WI38 (cell line): ENCODE measurements around the gene SLC13A4.

Experiments used
- H3K4me3 ChIP-seq: 2 replicates; pipeline ENCODE4 v1.5.1; 2011; ENCODE audit warnings: low read depth, mild to moderate bottlenecking, control low read depth, low read length
- TF ChIP-seq, protein P1 (sequence below): IDR thresholded peaks from 2 replicates; pipeline ENCODE4 v1.5.1; 2012; ENCODE audit warnings: low read depth, mild to moderate bottlenecking, control low read depth, low read length

Gene SLC13A4

DNA sequence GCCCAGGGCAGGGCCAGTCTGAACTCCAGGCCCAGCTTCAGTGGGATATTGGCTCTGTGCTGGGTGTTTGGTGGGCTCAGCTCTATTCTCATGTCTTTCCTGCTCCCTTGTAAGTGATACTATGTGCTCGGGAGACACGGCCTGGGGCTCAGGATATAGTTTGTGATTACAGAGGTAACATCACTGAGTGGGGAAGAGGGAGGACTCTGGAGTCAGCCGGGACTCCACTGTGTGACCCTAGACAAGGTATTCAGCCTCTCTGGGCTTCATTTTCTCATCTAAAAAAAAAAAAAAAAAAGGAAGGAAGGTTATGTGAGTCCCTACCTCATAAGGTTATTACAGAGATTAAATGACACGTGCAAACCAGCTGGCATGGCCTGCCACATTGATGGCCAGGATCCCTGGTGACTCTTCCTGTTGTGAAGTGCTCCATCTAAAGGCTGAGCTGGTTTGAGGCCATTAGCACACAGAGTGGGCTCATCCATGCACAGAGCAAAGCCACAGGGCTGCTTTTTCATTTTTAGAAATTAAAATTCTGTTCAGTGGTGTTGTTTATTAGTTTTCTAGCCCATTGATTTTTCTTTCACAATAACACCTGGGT lies 15.7 kb downstream of the SLC13A4 start:
- TF ChIP-seq, protein P1, sequence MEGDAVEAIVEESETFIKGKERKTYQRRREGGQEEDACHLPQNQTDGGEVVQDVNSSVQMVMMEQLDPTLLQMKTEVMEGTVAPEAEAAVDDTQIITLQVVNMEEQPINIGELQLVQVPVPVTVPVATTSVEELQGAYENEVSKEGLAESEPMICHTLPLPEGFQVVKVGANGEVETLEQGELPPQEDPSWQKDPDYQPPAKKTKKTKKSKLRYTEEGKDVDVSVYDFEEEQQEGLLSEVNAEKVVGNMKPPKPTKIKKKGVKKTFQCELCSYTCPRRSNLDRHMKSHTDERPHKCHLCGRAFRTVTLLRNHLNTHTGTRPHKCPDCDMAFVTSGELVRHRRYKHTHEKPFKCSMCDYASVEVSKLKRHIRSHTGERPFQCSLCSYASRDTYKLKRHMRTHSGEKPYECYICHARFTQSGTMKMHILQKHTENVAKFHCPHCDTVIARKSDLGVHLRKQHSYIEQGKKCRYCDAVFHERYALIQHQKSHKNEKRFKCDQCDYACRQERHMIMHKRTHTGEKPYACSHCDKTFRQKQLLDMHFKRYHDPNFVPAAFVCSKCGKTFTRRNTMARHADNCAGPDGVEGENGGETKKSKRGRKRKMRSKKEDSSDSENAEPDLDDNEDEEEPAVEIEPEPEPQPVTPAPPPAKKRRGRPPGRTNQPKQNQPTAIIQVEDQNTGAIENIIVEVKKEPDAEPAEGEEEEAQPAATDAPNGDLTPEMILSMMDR, result no peak
- H3K4me3 ChIP-seq, result no peak overlapping the region

DNA sequence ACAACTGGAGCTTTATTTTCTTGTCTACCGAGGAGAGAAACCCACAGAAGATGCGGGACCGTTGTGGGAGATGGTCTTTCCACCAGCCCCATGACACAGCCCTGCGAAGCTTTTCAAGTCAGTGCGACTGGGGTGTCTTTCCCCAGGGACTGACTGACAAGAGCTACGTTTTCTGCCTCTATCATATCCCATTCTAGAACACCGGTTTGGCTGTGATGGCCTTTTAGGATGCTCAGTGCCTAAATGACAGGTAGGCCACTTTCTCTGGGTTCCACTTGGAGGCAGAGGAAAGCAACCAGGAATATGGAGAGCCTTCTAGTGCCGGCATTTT lies 16.9 kb downstream of the SLC13A4 start:
- H3K4me3 ChIP-seq, result no peak overlapping the region
- TF ChIP-seq, protein P1, result no peak

DNA sequence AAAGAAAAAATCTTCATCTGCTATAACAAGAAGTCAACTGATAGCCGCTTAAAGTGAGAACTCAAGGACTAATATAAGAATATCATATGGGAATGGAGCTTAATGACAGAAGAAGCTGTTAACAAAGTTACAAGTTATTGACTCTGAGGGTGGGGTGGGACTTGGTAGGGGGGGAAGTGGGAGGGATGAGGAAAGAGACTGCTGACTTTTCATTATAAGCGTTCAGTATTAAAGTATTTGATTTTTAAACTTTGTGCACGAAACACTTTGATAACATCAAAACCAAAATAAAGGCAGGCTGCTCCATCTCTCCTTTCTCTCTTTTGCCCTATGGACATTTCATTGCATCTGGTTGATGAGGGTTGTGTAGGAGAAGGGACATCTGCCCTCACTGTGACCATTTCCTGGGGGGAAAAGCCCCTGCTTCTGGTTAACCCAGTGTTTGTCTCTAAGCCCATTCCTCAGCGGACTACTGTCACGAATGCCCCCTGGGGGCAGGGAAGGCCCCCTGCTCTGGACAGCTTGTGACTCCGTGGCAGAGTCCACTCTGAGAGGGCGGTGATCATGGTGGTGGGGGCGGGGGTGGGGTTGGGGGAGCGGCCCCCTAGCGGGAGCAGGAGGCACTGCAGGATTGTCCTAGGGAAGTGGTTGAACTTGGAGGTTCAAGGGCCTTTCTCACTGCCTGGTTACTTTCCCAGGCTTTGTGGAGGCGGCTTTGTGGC lies 17.4 kb downstream of the SLC13A4 start:
- no peak overlapping the region for H3K4me3 ChIP-seq

DNA sequence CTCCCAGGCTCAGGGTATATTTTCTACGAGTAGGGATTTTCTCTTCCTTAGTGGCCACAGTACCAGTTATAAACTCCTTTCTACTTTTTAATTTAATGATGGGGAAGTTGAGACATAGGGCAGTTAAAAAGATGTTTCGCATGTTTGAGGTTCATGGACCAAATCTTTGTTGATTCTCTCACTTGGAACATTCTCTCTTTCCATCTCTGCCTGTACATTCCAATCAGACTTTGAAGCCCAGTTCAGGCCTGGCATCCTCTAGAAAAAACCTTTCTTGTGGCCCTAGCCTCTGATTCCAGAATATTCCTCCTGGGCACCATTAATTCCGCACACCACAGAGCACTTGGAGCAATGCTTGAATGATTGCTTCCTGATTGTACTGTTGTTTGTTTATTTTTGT lies 18.5 kb downstream of the SLC13A4 start:
- TF ChIP-seq, protein P1, result no peak
- H3K4me3 ChIP-seq, result no peak overlapping the region

More for the DNA sequence above, 17.4 kb downstream of the SLC13A4 start:
- TF ChIP-seq, protein P1, result peak; percentile 48

DNA sequence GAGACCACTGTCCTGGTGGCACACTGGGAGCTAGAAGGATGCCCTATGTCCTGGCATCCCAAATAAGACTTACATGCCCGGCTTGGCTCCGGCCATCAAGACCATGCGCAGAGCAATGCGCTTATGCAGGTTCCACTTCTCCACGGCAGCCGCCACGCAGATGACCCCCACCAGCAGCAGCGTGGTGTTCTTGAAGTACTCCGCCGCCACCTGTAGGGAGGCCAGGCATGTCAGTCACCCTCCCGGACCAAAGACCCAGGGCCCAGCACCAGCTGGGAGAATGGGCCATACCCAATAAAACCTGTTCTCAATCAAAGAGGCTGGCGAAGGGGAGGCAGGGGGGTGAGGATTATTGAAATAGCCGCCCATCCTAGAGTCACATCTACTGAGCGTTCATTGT lies 19.9 kb downstream of the SLC13A4 start:
- TF ChIP-seq, protein P1, result no peak
- H3K4me3 ChIP-seq, result no peak overlapping the region

DNA sequence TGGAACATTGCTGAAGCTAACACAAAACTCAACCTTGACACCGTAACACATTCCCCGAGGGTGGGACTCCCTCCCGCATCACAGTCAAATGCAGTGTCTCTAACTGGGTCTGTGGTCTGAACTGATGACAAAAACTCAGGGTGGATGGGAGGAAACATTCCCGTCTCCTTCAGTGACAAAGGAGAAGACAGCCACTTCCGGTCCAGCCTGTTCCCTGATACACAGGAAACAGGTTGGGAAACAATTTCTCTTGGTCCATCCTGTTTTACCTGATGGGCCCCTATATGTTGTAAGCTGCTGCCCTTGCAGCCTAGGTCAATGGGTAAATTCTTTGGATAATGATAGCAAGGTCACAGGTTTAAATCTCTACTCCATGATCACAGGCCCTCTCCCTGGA lies 20.4 kb downstream of the SLC13A4 start:
- TF ChIP-seq, protein P1, result no peak
- no peak overlapping the region for H3K4me3 ChIP-seq

DNA sequence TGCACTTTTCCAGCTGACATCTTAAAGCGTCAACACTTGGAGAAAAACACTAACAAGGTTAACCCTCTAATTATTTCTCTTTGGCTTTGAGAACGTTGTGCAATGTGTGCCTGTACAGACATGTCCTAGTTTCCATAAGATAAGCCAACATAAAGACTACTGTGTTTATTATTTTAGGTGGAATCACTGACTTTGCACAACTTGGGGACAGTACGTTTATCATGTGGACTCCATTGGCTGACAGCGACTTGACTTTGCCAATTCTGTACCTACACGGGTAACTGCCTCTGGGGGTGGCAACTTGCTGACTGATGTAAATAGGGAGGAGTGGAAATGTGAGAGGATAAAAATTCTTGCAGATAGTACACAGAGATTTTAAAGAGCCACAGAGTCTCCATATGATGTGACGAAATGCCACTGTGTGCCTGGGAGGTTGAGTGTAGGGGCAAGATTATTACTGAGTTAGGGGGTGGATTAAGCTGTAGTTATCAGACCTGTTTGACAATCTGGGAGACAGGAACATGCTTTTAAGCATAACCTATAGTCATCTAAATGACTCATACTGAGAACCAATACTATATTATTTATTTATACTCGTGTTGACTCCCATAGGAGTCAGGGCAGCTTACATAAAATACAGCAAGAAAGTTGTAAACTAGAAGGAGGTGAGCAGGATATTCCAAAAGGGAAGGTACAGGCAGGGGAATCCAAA lies 21.0 kb downstream of the SLC13A4 start:
- TF ChIP-seq, protein P1, result no peak
- no peak overlapping the region for H3K4me3 ChIP-seq
